Peyer's patch (tissue), 4 donors: ENCODE measurements around the gene NTNG2. TPM values are rescaled to one million over a fixed set of nuclear protein-coding genes. Genes with fewer than 3 reads are reported as not detected.

ENCODE experiments used
- DNase-seq, 3 donors: peaks; one replicate each; pipeline ENCODE4 v3.0.0-alpha.2; 2017 to 2019
- H3K27ac ChIP-seq, 4 donors: fragments of 200-600 bp; sonication (generic); one replicate each; pipeline ENCODE4 v1.5.1; 2016 to 2019
- H3K27me3 ChIP-seq, 2 donors: fragments of 200-600 bp; sonication (generic); one replicate each; pipeline ENCODE4 v1.5.1; 2019
- H3K36me3 ChIP-seq, 3 donors: fragments of 200-600 bp; sonication (generic); one replicate each; pipeline ENCODE4 v1.5.1; 2016 to 2019
- H3K4me1 ChIP-seq, 4 donors: fragments of 200-600 bp; sonication (generic); one replicate each; pipeline ENCODE4 v1.5.1; 2016 to 2019
- H3K4me3 ChIP-seq, 4 donors: fragments of 200-600 bp; sonication (generic); 1 replicate in 3 of 4; 2 replicates in 1 of 4; pipeline ENCODE4 v1.5.1; 2016 to 2019; ENCODE audit warnings: mild to moderate bottlenecking in 1 of 4
- H3K9me3 ChIP-seq, 4 donors: fragments of 200-600 bp; sonication (generic); one replicate each; pipeline ENCODE4 v1.5.1; 2016 to 2019; ENCODE audit warnings: mild to moderate bottlenecking in 1 of 4
- POLR2A ChIP-seq, 2 donors: fragments of 450-650 bp; IDR thresholded peaks; one replicate each; pipeline ENCODE4 v1.5.1; 2017; ENCODE audit warnings: antibody characterized with exemption in 2 of 2, mild to moderate bottlenecking in 2 of 2, moderate library complexity in 2 of 2
- total RNA-seq, 4 donors: library from RNA; depleted of rRNA; stranded (reverse); fragments of >200 nt; gene quantifications; one replicate each; pipeline ENCODE4 v1.1.0, GENCODE V29; 2016
- TF ChIP-seq, protein P1 (sequence below), 6 experiments: fragments of 450-650 bp in 4 of 6; fragments of 200-600 bp in 2 of 6; sonication (generic) in 1 of 6; IDR thresholded peaks; one replicate each; pipeline ENCODE4 v1.5.1; 2017 to 2019; ENCODE audit warnings: antibody characterized with exemption in 6 of 6, mild to moderate bottlenecking in 3 of 6, moderate library complexity in 1 of 6

Gene NTNG2
- total RNA-seq, 4 donors from 2014 or later, result 0.18 to 9.1 (median 1.0) TPM

DNA sequence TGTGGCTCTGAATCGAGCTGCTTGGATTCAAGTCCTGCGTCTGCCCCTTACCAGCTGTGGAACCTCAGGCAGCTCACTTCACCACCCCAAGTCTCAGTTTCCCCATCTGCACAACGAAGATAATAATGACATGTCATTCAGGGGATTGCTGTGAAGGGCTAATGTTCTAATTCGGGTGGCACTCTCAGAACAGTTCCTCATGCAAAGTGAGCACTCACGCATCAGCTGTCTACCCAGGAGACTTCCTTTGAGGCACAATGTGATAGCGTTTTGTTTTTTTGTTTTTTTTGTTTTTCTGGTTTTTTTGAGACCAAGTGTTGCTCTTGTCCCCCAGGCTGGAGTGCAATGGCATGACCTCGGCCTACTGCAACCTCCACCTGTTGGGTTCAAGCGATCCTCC is 56.4 kb downstream of the NTNG2 start:
- Histone ChIP-seq H3K27ac (no peak overlapping the region), H3K27me3 (no peaks in the 10 kb centered on the region), H3K36me3 (no peaks in the 10 kb centered on the region), H3K4me1 (no peaks in the 10 kb centered on the region), H3K4me3 (no peak overlapping the region), H3K9me3 (no peaks in the 10 kb centered on the region)
- TF ChIP-seq POLR2A (IDR thresholded peaks at IDR 0.05), result no peak
- TF ChIP-seq, protein P1, sequence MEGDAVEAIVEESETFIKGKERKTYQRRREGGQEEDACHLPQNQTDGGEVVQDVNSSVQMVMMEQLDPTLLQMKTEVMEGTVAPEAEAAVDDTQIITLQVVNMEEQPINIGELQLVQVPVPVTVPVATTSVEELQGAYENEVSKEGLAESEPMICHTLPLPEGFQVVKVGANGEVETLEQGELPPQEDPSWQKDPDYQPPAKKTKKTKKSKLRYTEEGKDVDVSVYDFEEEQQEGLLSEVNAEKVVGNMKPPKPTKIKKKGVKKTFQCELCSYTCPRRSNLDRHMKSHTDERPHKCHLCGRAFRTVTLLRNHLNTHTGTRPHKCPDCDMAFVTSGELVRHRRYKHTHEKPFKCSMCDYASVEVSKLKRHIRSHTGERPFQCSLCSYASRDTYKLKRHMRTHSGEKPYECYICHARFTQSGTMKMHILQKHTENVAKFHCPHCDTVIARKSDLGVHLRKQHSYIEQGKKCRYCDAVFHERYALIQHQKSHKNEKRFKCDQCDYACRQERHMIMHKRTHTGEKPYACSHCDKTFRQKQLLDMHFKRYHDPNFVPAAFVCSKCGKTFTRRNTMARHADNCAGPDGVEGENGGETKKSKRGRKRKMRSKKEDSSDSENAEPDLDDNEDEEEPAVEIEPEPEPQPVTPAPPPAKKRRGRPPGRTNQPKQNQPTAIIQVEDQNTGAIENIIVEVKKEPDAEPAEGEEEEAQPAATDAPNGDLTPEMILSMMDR (IDR thresholded peaks at IDR 0.05), result no peak
- no peak for DNase-seq

DNA sequence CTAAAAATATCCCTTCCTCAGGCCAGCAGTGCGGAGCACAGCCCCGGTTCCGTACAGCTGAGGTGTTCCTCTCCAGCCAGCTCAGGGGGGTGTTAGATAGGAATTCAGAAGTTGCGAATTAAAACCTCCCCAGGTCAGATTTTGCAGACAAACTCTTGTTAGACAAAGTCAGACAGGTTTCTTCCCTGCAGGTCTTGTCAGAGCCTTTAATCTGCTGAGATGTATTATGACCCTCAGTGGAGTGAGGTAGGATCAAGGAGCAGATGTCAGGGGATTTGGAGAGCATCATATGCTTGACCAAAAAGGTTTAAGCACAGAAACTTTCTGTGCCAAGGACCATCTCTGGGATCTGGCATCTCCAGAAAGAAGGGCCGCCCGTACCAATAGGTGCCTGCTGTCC is 60.1 kb downstream of the NTNG2 start:
- DNase-seq, result no peak
- Histone ChIP-seq H3K4me3 (no peak overlapping the region), H3K27me3 (no peaks in the 10 kb centered on the region), H3K36me3 (no peaks in the 10 kb centered on the region), H3K27ac (no peak overlapping the region), H3K9me3 (no peaks in the 10 kb centered on the region), H3K4me1 (no peaks in the 10 kb centered on the region)
- TF ChIP-seq, protein P1 (IDR thresholded peaks at IDR 0.05), result no peak

GRCh38 chr9:132224645-132225044 is 62.8 kb downstream of the NTNG2 start:
- Histone ChIP-seq H3K9me3 (no peaks in the 10 kb centered on the region), H3K4me3 (no peak overlapping the region), H3K4me1 (no peaks in the 10 kb centered on the region), H3K27me3 (no peaks in the 10 kb centered on the region), H3K36me3 (no peaks in the 10 kb centered on the region), H3K27ac (no peak overlapping the region)
- TF ChIP-seq, protein P1 (IDR thresholded peaks at IDR 0.05), result no peak
- no peak for TF ChIP-seq POLR2A (IDR thresholded peaks at IDR 0.05)
- DNase-seq, result no peak

- H3K27me3 ChIP-seq, result no peaks in the 10 kb centered on the region
Observed at GRCh38 chr9:132226571-132227430, 64.9 kb downstream of the NTNG2 start.

GRCh38 chr9:132228062-132228461 is 66.2 kb downstream of the NTNG2 start:
- no peak for TF ChIP-seq POLR2A (IDR thresholded peaks at IDR 0.05)
- TF ChIP-seq, protein P1 (IDR thresholded peaks at IDR 0.05), result no peak
- DNase-seq, result no peak
- H3K4me3 ChIP-seq, result no peak overlapping the region
- no peaks in the 10 kb centered on the region for H3K9me3 ChIP-seq
- no peaks in the 10 kb centered on the region for H3K36me3 ChIP-seq
- H3K27me3 ChIP-seq, result no peaks in the 10 kb centered on the region
- no peak overlapping the region for H3K27ac ChIP-seq
- no peaks in the 10 kb centered on the region for H3K4me1 ChIP-seq

More at GRCh38 chr9:132226571-132227430, 64.9 kb downstream of the NTNG2 start:
- Histone ChIP-seq H3K4me3 (no peak overlapping the region), H3K4me1 (no peaks in the 10 kb centered on the region), H3K36me3 (no peaks in the 10 kb centered on the region), H3K27ac (no peak overlapping the region), H3K9me3 (no peaks in the 10 kb centered on the region)
- TF ChIP-seq POLR2A (IDR thresholded peaks at IDR 0.05), result no peak
- TF ChIP-seq, protein P1 (IDR thresholded peaks at IDR 0.05), result no peak
- no peak for DNase-seq
